HCT116 (cell line): Measurements from ENCODE around the gene EEF1A2. TPM values are rescaled to one million over a fixed set of nuclear protein-coding genes. Genes with fewer than 3 reads are reported as not detected.

Experiments used
- ATAC-seq: fragments of 200-7000 bp; cut with Tn5 transposase; 2 replicates; pipeline ENCODE4 v1.9.1; 2020; ENCODE audit warnings: mild to moderate bottlenecking, moderate library complexity
- BruUV-seq: library from RNA; stranded (reverse); fragments of 400-500 nt; replicated peaks from 2 replicates; lab custom pipeline; 2021; lab: Mats Ljungman, UMichigan
- CTCF ChIA-PET: fragments of 300-600 bp; sonication (Branson Sonifier 250); formaldehyde crosslinking; loops from one replicate; lab custom pipeline; 2021; ENCODE audit warnings: antibody characterized with exemption; lab: Charles Lee
- POLR2A ChIA-PET: fragments of 300-600, 350-600 bp; sonication (Branson Sonifier 250); formaldehyde crosslinking; loops from one replicate; lab custom pipeline; 2021; ENCODE audit warnings: antibody characterized with exemption; lab: Charles Lee
- RAD21 ChIA-PET, 2 experiments: fragments of 300-600 bp; sonication (Branson Sonifier 250); formaldehyde crosslinking; loops; one replicate each; lab custom pipeline; 2023; ENCODE audit warnings: low total read pairs in 2 of 2; ENCODE audit not compliant: uncharacterized antibody in 2 of 2, unreplicated experiment in 2 of 2, low non-redundant PET in 1 of 2; lab: Charles Lee
- DNase-seq: peaks from one replicate; pipeline ENCODE4 v3.0.0-alpha.2; 2010; ENCODE audit warnings: low read depth, low spot score
- H2AFZ ChIP-seq: fragments of 200-600 bp; shearing (Covaris generic), sonication (generic); 2 replicates; pipeline ENCODE4 v1.6.1; 2017; ENCODE audit warnings: low read depth, mixed run types, mixed read lengths, antibody characterized with exemption, low read length; ENCODE audit not compliant: poor library complexity, severe bottlenecking
- H3K27ac ChIP-seq: 2 replicates; pipeline ENCODE4 v1.5.1; 2012; ENCODE audit warnings: low read depth, low read length
- H3K27me3 ChIP-seq: fragments of 200-600 bp; sonication (generic); 2 replicates; pipeline ENCODE4 v1.6.1; 2016; ENCODE audit warnings: mixed run types, low read length, mixed read lengths; ENCODE audit not compliant: insufficient read depth
- H3K36me3 ChIP-seq, 2 experiments: fragments of 200-500 bp in 1 of 2; fragments of 200-600 bp in 1 of 2; sonication (Bioruptor generic) in 1 of 2; sonication (generic) in 1 of 2; 2 replicates each; pipeline versions ENCODE4 v1.5.1 to v1.6.1; 2014 to 2016; ENCODE audit warnings: low read length in 2 of 2, inconsistent platforms in 1 of 2, mixed read lengths in 1 of 2, mixed run types in 1 of 2; ENCODE audit not compliant: insufficient read depth in 2 of 2, control insufficient read depth in 1 of 2
- H3K4me1 ChIP-seq, 2 experiments: fragments of 200-600 bp in 1 of 2; sonication (generic) in 1 of 2; 2 replicates each; pipeline versions ENCODE4 v1.5.1 to v1.6.1; 2012 to 2017; ENCODE audit warnings: low read length in 2 of 2, inconsistent platforms in 1 of 2, mild to moderate bottlenecking in 1 of 2, mixed read lengths in 1 of 2, mixed run types in 1 of 2, moderate library complexity in 1 of 2; ENCODE audit not compliant: insufficient read depth in 2 of 2, control insufficient read depth in 1 of 2
- H3K4me2 ChIP-seq: fragments of 200-600 bp; sonication (generic); 2 replicates; pipeline ENCODE4 v1.6.1; 2017; ENCODE audit warnings: mixed run types, low read length, mixed read lengths
- H3K4me3 ChIP-seq, 2 experiments: fragments of 200-600 bp in 1 of 2; sonication (generic) in 1 of 2; replicated peaks in 1 of 2; 2 replicates each; pipeline ENCODE4 v1.5.1; 2011 to 2016; ENCODE audit warnings: low read length in 2 of 2, control low read depth in 1 of 2, low read depth in 1 of 2, mild to moderate bottlenecking in 1 of 2, mixed read lengths in 1 of 2, mixed run types in 1 of 2
- H3K79me2 ChIP-seq: fragments of 200-600 bp; sonication (generic); 2 replicates; pipeline ENCODE4 v1.6.1; 2017; ENCODE audit warnings: mild to moderate bottlenecking, mixed run types, low read length, moderate library complexity, mixed read lengths; ENCODE audit not compliant: insufficient read depth
- H3K9ac ChIP-seq: fragments of 200-600 bp; sonication (generic); 2 replicates; pipeline ENCODE4 v1.6.1; 2016; ENCODE audit warnings: low read length, mixed read lengths
- H3K9me2 ChIP-seq: fragments of 200-600 bp; sonication (generic), shearing (Covaris generic); 2 replicates; pipeline ENCODE4 v1.6.1; 2017; ENCODE audit warnings: mixed run types, mild to moderate bottlenecking, moderate library complexity; ENCODE audit not compliant: insufficient read depth
- H3K9me3 ChIP-seq, 2 experiments: fragments of 200-500 bp in 1 of 2; fragments of 200-600 bp in 1 of 2; sonication (Bioruptor generic) in 1 of 2; sonication (generic) in 1 of 2; 2 replicates each; pipeline ENCODE4 v1.6.1; 2014 to 2017; ENCODE audit warnings: low read length in 2 of 2, mixed read lengths in 2 of 2, inconsistent platforms in 1 of 2, low read depth in 1 of 2, mild to moderate bottlenecking in 1 of 2, mixed run types in 1 of 2, moderate library complexity in 1 of 2; ENCODE audit not compliant: control insufficient read depth in 1 of 2, insufficient read depth in 1 of 2
- H4K20me1 ChIP-seq: fragments of 200-600 bp; sonication (generic), shearing (Covaris generic); 2 replicates; pipeline ENCODE4 v1.6.1; 2017; ENCODE audit warnings: mixed run types, mild to moderate bottlenecking, moderate library complexity; ENCODE audit not compliant: insufficient read depth
- ATF3 ChIP-seq: IDR thresholded peaks from 2 replicates; pipeline ENCODE4 v1.6.1; 2012
- CEBPB ChIP-seq: IDR thresholded peaks from 2 replicates; pipeline ENCODE4 v1.6.1; 2012; ENCODE audit warnings: low read depth
- EZH2 ChIP-seq: fragments of 200-600 bp; sonication (generic); IDR thresholded peaks from 2 replicates; pipeline ENCODE4 v1.6.1; 2017; ENCODE audit warnings: antibody characterized with exemption, mixed run types
- EZH2phosphoT487 ChIP-seq: fragments of 200-600 bp; IDR thresholded peaks from 2 replicates; pipeline ENCODE4 v1.6.1; 2018; ENCODE audit warnings: antibody characterized with exemption, borderline replicate concordance
- FOSL1 ChIP-seq: IDR thresholded peaks from 2 replicates; pipeline ENCODE4 v1.6.1; 2012; ENCODE audit warnings: low read depth
- JUND ChIP-seq: IDR thresholded peaks from 2 replicates; pipeline ENCODE4 v1.6.1; 2012
- POLR2A ChIP-seq: IDR thresholded peaks from 2 replicates; pipeline ENCODE4 v1.7.0; 2011; ENCODE audit warnings: borderline replicate concordance; ENCODE audit not compliant: insufficient read depth, insufficient read length; ENCODE audit errors: extremely low read depth
- POLR2AphosphoS5 ChIP-seq: IDR thresholded peaks from 2 replicates; pipeline ENCODE4 v1.6.1; 2011; ENCODE audit warnings: mild to moderate bottlenecking, low read depth, low read length, moderate library complexity
- RAD21 ChIP-seq: IDR thresholded peaks from 2 replicates; pipeline ENCODE4 v1.6.1; 2012; ENCODE audit warnings: low read depth, mild to moderate bottlenecking
- SIN3A ChIP-seq: IDR thresholded peaks from 2 replicates; pipeline ENCODE4 v1.6.1; 2012; ENCODE audit warnings: low read depth
- SP1 ChIP-seq: IDR thresholded peaks from 2 replicates; pipeline ENCODE4 v1.6.1; 2012; ENCODE audit warnings: low read depth
- YY1 ChIP-seq: IDR thresholded peaks from 2 replicates; pipeline ENCODE4 v1.6.1; 2011; ENCODE audit warnings: low read length, low read depth, moderate library complexity, mild to moderate bottlenecking; ENCODE audit not compliant: insufficient replicate concordance; ENCODE audit errors: extremely low read depth
- ZFX ChIP-seq: fragments of 450-650 bp; IDR thresholded peaks from 2 replicates; pipeline ENCODE4 v1.6.1; 2017
- ZNF274 ChIP-seq: fragments of 200-500 bp; sonication (Bioruptor generic); IDR thresholded peaks from 2 replicates; pipeline ENCODE4 v1.6.1; 2014; ENCODE audit warnings: mild to moderate bottlenecking, low read depth, low read length, inconsistent platforms
- intact Hi-C: fragments of 100-400 bp; cut with micrococcal nuclease; formaldehyde crosslinking; loops from 2 replicates; pipeline ENCODE4 v1.10.0; 2022
- total RNA-seq: library from RNA; stranded (reverse); gene quantifications from one replicate; pipeline ENCODE4 v1.2.1, GENCODE V29; 2021; ENCODE audit not compliant: unreplicated experiment

Gene EEF1A2
- total RNA-seq, 1 experiment from 2014 or later = 454 TPM

GRCh38 chr20:63542031-63542559 lies 43.2 kb upstream of the EEF1A2 start:
- Histone ChIP-seq H3K27ac (peak overlapping the region; percentile 72), H3K9ac (peak overlapping the region; percentile 67), H2AFZ (no peak overlapping the region), H3K79me2 (no peaks in the 10 kb centered on the region), H4K20me1 (no peaks in the 10 kb centered on the region), H3K9me2 (no peaks in the 10 kb centered on the region), H3K4me3 (peak overlapping the region; percentile 59 to 64), H3K36me3 (no peaks in the 10 kb centered on the region), H3K9me3 (no peaks in the 10 kb centered on the region), H3K4me1 (peaks cover 46 to 90% of the 10 kb centered on the region in 2 experiments), H3K27me3 (no peaks in the 10 kb centered on the region), H3K4me2 (peak overlapping the region; percentile 76)
- RAD21 ChIA-PET = interaction anchor here in 1 of 2 experiments (0.5 kb wide), 1 partner anchor 86 kb away, joined by 4 read pairs; no protein-coding TSS in a partner anchor
- intact Hi-C loops = no loop called here
- TF ChIP-seq FOSL1 (no peak), POLR2A (peak; percentile 55), EZH2phosphoT487 (no peak), ZNF274 (no peak), ATF3 (no peak), POLR2AphosphoS5 (peak; percentile 82), SP1 (no peak), EZH2 (no peak), RAD21 (no peak), JUND (no peak), YY1 (no peak), ZFX (peak; percentile 77), CEBPB (no peak), SIN3A (no peak)
- ATAC-seq (peak; percentile 20), DNase-seq (no peak)
- POLR2A ChIA-PET = interaction anchor here (0.6 to 1.1 kb wide), 5 partner anchors 9 to 32 kb away, joined by 3 to 5 read pairs (median 3); partner anchors contain the start of gene HELZ2
- TSS peak; percentile 72 for BruUV-seq
- CTCF ChIA-PET = interaction anchor here (0.6 to 1.1 kb wide), 2 partner anchors 439 to 533 kb away, joined by 3 to 7 read pairs; partner anchors contain the start of gene PRPF6
